Endothelial cell of umbilical vein (primary cell): ENCODE measurements around the gene MAP2K5.

Source experiments
- CTCF ChIP-seq, 2 donors: IDR thresholded peaks; 1 replicate in 1 of 2; 2 replicates in 1 of 2; pipeline ENCODE4 v1.5.1; 2011; ENCODE audit warnings: low read length in 2 of 2, mild to moderate bottlenecking in 2 of 2, moderate library complexity in 2 of 2, control low read depth in 1 of 2, inconsistent platforms in 1 of 2, low read depth in 1 of 2; ENCODE audit not compliant: insufficient read depth in 1 of 2; ENCODE audit errors: extremely low read depth in 1 of 2
- FOS ChIP-seq: IDR thresholded peaks from 2 replicates; pipeline ENCODE4 v1.6.1; 2011; ENCODE audit warnings: mild to moderate bottlenecking, low read length, moderate library complexity, borderline replicate concordance; ENCODE audit not compliant: insufficient read depth
- POLR2A ChIP-seq: IDR thresholded peaks from 2 replicates; pipeline ENCODE4 v1.6.1; 2012; ENCODE audit warnings: low read depth, mild to moderate bottlenecking, control low read depth, low read length

DNA sequence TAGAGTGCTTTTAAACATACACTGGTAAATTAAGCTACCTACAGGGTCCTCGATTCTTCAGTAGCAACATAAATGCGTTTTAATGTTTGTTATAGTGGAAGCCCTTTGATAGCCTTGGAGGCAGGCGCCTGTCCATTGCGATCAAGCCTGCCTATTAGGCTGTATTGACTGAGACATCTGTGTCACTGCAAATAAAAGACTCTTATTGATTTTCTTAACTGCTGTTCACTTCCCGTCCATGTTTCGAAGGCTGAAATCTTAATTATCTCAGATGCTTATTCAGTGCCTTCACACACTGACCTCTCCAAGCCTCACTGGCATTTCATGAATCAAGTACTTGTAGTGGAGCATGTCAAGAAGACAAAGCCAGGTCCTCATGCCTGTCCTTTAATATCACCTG is 51.1 kb downstream of the MAP2K5 start:
- TF ChIP-seq CTCF (IDR thresholded peaks at IDR 0.05; ENCODE audit: extremely low read depth in 1 of 2, insufficient read depth in 1 of 2, low read depth in 1 of 2, low read length in 2 of 2) (no peak), FOS (no peak), POLR2A (no peak)
